Epithelial cell of proximal tubule (primary cell): Measurements from ENCODE around the gene POLR2C. TPM values are rescaled to one million over a fixed set of nuclear protein-coding genes. Genes with fewer than 3 reads are reported as not detected.

Source experiments
- DNase-seq: peaks from one replicate; pipeline ENCODE4 v3.0.0-alpha.2; 2011; ENCODE audit warnings: low read depth
- H3K4me3 ChIP-seq: 2 replicates; pipeline ENCODE4 v1.5.1; 2011; ENCODE audit warnings: low read depth, mild to moderate bottlenecking, low read length
- CTCF ChIP-seq: conservative IDR thresholded peaks from 2 replicates; pipeline ENCODE4 v1.5.1; 2012; ENCODE audit warnings: low read depth, mild to moderate bottlenecking, low read length
- total RNA-seq: library from RNA; depleted of rRNA; stranded (reverse); fragments of >200 nt; gene quantifications from 2 replicates; pipeline ENCODE4 v1.2.3, GENCODE V29; 2015

Gene POLR2C
- 64.5 and 140 TPM in 2 replicates for total RNA-seq

GRCh38 chr16:57462209-57462977, at the start of gene POLR2C:
Gene POLR2C (plus strand): TSS chr16:57462679. CDS start chr16:57462725, 46 bp downstream.
- H3K4me3 ChIP-seq: peak within 1 kb of the TSS; percentile 83

GRCh38 chr16:57413301-57413730, 49.2 kb upstream of the POLR2C start:
- no peak for DNase-seq
- TF ChIP-seq CTCF: no peak
- H3K4me3 ChIP-seq: no peak overlapping the region

More at GRCh38 chr16:57462209-57462977, at the start of gene POLR2C:
- TF ChIP-seq CTCF: peak; percentile 74
- DNase-seq: no peak

- no peak overlapping the region for H3K4me3 ChIP-seq
- TF ChIP-seq CTCF: no peak
- no peak for DNase-seq
Observed at GRCh38 chr16:57413733-57414132, 48.7 kb upstream of the POLR2C start.

- H3K4me3 ChIP-seq: no peak overlapping the region
- DNase-seq: no peak
- TF ChIP-seq CTCF: no peak
Observed at GRCh38 chr16:57416084-57416483, 46.4 kb upstream of the POLR2C start.

GRCh38 chr16:57419506-57419905, 43.0 kb upstream of the POLR2C start:
- no peak for DNase-seq
- no peak for TF ChIP-seq CTCF
- H3K4me3 ChIP-seq: no peak overlapping the region

GRCh38 chr16:57422026-57422944, 40.2 kb upstream of the POLR2C start:
- H3K4me3 ChIP-seq: no peak overlapping the region
- no peak for DNase-seq
- peak; percentile 76 for TF ChIP-seq CTCF
